GM12891 (cell line): ENCODE measurements around the gene CPLANE1.

Source experiments
- PAX5 ChIP-seq: IDR thresholded peaks from 2 replicates; pipeline ENCODE4 v1.6.1; 2011; ENCODE audit warnings: low read length, moderate library complexity, mild to moderate bottlenecking; ENCODE audit not compliant: insufficient read depth, severe bottlenecking
- POLR2A ChIP-seq: IDR thresholded peaks from 2 replicates; pipeline ENCODE4 v1.6.1; 2011; ENCODE audit warnings: low read depth, low read length, control low read depth
- POLR2AphosphoS5 ChIP-seq: IDR thresholded peaks from 2 replicates; pipeline ENCODE4 v1.6.1; 2011; ENCODE audit warnings: low read depth, low read length, control low read depth

DNA sequence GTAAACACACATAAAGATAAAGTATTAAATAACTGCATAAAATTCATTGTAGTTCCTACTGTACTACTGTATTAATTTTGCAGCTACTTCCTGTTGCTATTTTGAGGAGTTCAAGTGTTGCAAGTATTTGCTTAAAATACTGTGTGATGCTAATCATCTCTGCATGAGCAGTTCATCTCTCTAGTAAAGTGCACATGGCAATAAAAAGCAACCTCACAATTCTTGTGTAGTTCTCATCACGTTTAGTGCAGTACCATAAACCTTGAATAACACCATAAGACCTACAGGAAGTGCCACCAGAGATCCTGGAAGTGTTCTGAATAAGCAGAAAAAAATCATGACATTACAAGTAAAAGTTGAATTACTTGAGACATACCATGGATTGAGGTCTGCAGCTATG, 34.6 kb downstream of the CPLANE1 start:
- TF ChIP-seq POLR2A (no peak), PAX5 (no peak), POLR2AphosphoS5 (no peak)
